Hepatocyte (in vitro differentiated cells): ENCODE measurements around the gene CEACAM7. TPM values are rescaled to one million over a fixed set of nuclear protein-coding genes. Genes with fewer than 3 reads are reported as not detected.

Experiments
- DNase-seq: peaks from one replicate; pipeline ENCODE4 v3.0.0-alpha.2; 2016; ENCODE audit warnings: low spot score
- H2AFZ ChIP-seq: fragments of 200-600 bp; sonication (generic); 2 replicates; pipeline ENCODE4 v1.6.0; 2016; ENCODE audit warnings: antibody characterized with exemption, mild to moderate bottlenecking
- H3K27ac ChIP-seq: fragments of 200-600 bp; sonication (generic); 2 replicates; pipeline ENCODE4 v1.5.1; 2016; ENCODE audit warnings: mild to moderate bottlenecking
- H3K27me3 ChIP-seq: fragments of 200-600 bp; sonication (generic); 2 replicates; pipeline ENCODE4 v1.6.1; 2016
- H3K36me3 ChIP-seq: fragments of 200-600 bp; sonication (generic); replicated peaks from 2 replicates; pipeline ENCODE4 v1.5.1; 2016; ENCODE audit warnings: low read depth; ENCODE audit not compliant: insufficient read depth
- H3K4me1 ChIP-seq: fragments of 200-600 bp; sonication (generic); 2 replicates; pipeline ENCODE4 v1.5.1; 2016; ENCODE audit warnings: mild to moderate bottlenecking, moderate library complexity; ENCODE audit not compliant: insufficient read depth
- H3K4me2 ChIP-seq: fragments of 200-600 bp; sonication (generic); 2 replicates; pipeline ENCODE4 v1.6.0; 2016
- H3K4me3 ChIP-seq: fragments of 200-600 bp; sonication (generic); 2 replicates; pipeline ENCODE4 v1.5.1; 2016; ENCODE audit warnings: mild to moderate bottlenecking
- H3K79me2 ChIP-seq: fragments of 200-600 bp; sonication (generic); 2 replicates; pipeline ENCODE4 v1.6.0; 2017; ENCODE audit warnings: mild to moderate bottlenecking
- H3K9me2 ChIP-seq: fragments of 200-600 bp; sonication (generic); replicated peaks from 2 replicates; pipeline ENCODE4 v1.6.0; 2017; ENCODE audit warnings: mild to moderate bottlenecking; ENCODE audit not compliant: insufficient read depth
- H3K9me3 ChIP-seq: fragments of 200-600 bp; sonication (generic); 2 replicates; pipeline ENCODE4 v1.5.1; 2016; ENCODE audit warnings: low read depth, mild to moderate bottlenecking
- H4K20me1 ChIP-seq: fragments of 200-600 bp; sonication (generic); 2 replicates; pipeline ENCODE4 v1.6.0; 2016; ENCODE audit warnings: mild to moderate bottlenecking; ENCODE audit not compliant: insufficient read depth, poor library complexity, severe bottlenecking
- EZH2 ChIP-seq: fragments of 200-600 bp; sonication (generic); IDR thresholded peaks from 2 replicates; pipeline ENCODE4 v1.6.1; 2016; ENCODE audit warnings: antibody characterized with exemption, mild to moderate bottlenecking, borderline replicate concordance
- EZH2phosphoT487 ChIP-seq: fragments of 200-600 bp; sonication (generic); IDR thresholded peaks from one replicate; pipeline ENCODE4 v1.6.1; 2018; ENCODE audit warnings: antibody characterized with exemption, mild to moderate bottlenecking, low read depth, moderate library complexity; ENCODE audit not compliant: unreplicated experiment, severe bottlenecking
- WGBS: methylation state at CpG from one replicate; pipeline ENCODE4 v1.1.6; 2016; ENCODE audit warnings: low lambda C conversion rate; ENCODE audit errors: missing lambda C conversion rate; 5-methylcytosine and 5-hydroxymethylcytosine counted together
- polyA plus RNA-seq: library from polyadenylated mRNA; unstranded; fragments of >200 nt; fragmentation: Nextera tagmentation; extraction: Ambion mirVana; gene quantifications from 2 replicates; pipeline ENCODE4 v1.2.1, GENCODE V29; 2016
- total RNA-seq: library from RNA; depleted of rRNA; stranded (reverse); fragments of >200 nt; gene quantifications from 2 replicates; pipeline ENCODE4 v1.2.3, GENCODE V29; 2014
- TF ChIP-seq, protein P1 (sequence below): fragments of 200-600 bp; sonication (generic); IDR thresholded peaks from 2 replicates; pipeline ENCODE4 v1.5.1; 2016; ENCODE audit warnings: antibody characterized with exemption, mild to moderate bottlenecking; ENCODE audit not compliant: poor library complexity

The CEACAM7 gene
- total and polyA plus RNA-seq, 2 experiments from 2014 or later = 2.7 TPM; not detected in 1

- TF ChIP-seq EZH2phosphoT487 (no peak), EZH2 (no peak)
- TF ChIP-seq, protein P1, sequence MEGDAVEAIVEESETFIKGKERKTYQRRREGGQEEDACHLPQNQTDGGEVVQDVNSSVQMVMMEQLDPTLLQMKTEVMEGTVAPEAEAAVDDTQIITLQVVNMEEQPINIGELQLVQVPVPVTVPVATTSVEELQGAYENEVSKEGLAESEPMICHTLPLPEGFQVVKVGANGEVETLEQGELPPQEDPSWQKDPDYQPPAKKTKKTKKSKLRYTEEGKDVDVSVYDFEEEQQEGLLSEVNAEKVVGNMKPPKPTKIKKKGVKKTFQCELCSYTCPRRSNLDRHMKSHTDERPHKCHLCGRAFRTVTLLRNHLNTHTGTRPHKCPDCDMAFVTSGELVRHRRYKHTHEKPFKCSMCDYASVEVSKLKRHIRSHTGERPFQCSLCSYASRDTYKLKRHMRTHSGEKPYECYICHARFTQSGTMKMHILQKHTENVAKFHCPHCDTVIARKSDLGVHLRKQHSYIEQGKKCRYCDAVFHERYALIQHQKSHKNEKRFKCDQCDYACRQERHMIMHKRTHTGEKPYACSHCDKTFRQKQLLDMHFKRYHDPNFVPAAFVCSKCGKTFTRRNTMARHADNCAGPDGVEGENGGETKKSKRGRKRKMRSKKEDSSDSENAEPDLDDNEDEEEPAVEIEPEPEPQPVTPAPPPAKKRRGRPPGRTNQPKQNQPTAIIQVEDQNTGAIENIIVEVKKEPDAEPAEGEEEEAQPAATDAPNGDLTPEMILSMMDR = no peak
- Histone ChIP-seq H4K20me1 (no peaks in the 10 kb centered on the region), H3K4me1 (no peaks in the 10 kb centered on the region), H3K27ac (no peak overlapping the region), H3K79me2 (no peaks in the 10 kb centered on the region), H2AFZ (no peak overlapping the region), H3K27me3 (no peaks in the 10 kb centered on the region), H3K4me3 (no peak overlapping the region), H3K36me3 (no peaks in the 10 kb centered on the region), H3K9me2 (no peaks in the 10 kb centered on the region), H3K4me2 (no peak overlapping the region), H3K9me3 (no peaks in the 10 kb centered on the region)
- DNase-seq = no peak
- 64% methylated on average over 7 of the region's 7 CpGs for WGBS
Observed at GRCh38 chr19:41696402-41697197, 8.5 kb upstream of the CEACAM7 start.

DNA sequence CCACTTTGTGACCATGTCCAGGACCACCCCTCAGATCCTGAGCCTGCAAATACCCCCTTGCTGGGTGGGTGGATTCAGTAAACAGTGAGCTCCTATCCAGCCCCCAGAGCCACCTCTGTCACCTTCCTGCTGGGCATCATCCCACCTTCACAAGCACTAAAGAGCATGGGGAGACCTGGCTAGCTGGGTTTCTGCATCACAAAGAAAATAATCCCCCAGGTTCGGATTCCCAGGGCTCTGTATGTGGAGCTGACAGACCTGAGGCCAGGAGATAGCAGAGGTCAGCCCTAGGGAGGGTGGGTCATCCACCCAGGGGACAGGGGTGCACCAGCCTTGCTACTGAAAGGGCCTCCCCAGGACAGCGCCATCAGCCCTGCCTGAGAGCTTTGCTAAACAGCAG lies 7.7 kb upstream of the CEACAM7 start:
- Histone ChIP-seq H2AFZ (no peak overlapping the region), H3K4me1 (no peaks in the 10 kb centered on the region), H3K9me3 (no peaks in the 10 kb centered on the region), H3K4me2 (no peak overlapping the region), H3K9me2 (no peaks in the 10 kb centered on the region), H3K79me2 (no peaks in the 10 kb centered on the region), H3K4me3 (no peak overlapping the region), H3K36me3 (no peaks in the 10 kb centered on the region), H3K27ac (no peak overlapping the region), H3K27me3 (no peaks in the 10 kb centered on the region), H4K20me1 (no peaks in the 10 kb centered on the region)
- DNase-seq = no peak
- TF ChIP-seq EZH2 (no peak), EZH2phosphoT487 (no peak)
- TF ChIP-seq, protein P1 = no peak
- WGBS = 70% methylated on average over 2 of the region's 2 CpGs

- H3K79me2 ChIP-seq = no peaks in the 10 kb centered on the region
- H3K4me1 ChIP-seq = no peaks in the 10 kb centered on the region
- no peaks in the 10 kb centered on the region for H3K9me3 ChIP-seq
- H3K4me2 ChIP-seq = no peak overlapping the region
- H3K9me2 ChIP-seq = no peaks in the 10 kb centered on the region
- H3K27ac ChIP-seq = no peak overlapping the region
- no peaks in the 10 kb centered on the region for H3K36me3 ChIP-seq
- no peak overlapping the region for H2AFZ ChIP-seq
- no peak for TF ChIP-seq EZH2
- TF ChIP-seq, protein P1 = no peak
- TF ChIP-seq EZH2phosphoT487 = no peak
- WGBS = 67% methylated on average over 8 of the region's 8 CpGs
- no peaks in the 10 kb centered on the region for H4K20me1 ChIP-seq
- no peaks in the 10 kb centered on the region for H3K27me3 ChIP-seq
- no peak overlapping the region for H3K4me3 ChIP-seq
- no peak for DNase-seq
Observed at GRCh38 chr19:41694831-41695635, 7.0 kb upstream of the CEACAM7 start.
